Heart left ventricle (tissue), 16 donors: Measurements from ENCODE around the gene ADAMTSL1. TPM values are rescaled to one million over a fixed set of nuclear protein-coding genes. Genes with fewer than 3 reads are reported as not detected.
"Not testable (repeated sequence)": the region's sequence is repeated elsewhere in the genome, so short reads cannot be mapped to it uniquely, and the experiment has no call there.

Experiments
- ATAC-seq, 4 donors: fragments of 200-7000 bp; cut with Tn5 transposase; one replicate each; pipeline ENCODE4 v1.9.1; 2020 to 2022; ENCODE audit warnings: moderate library complexity in 4 of 4, mild to moderate bottlenecking in 3 of 4, moderate number of reproducible peaks in 1 of 4
- DNase-seq, 5 donors: peaks; one replicate each; pipeline ENCODE4 v3.0.0-alpha.2; 2020
- H3K27ac ChIP-seq, 12 donors: fragments of 200-600 bp; sonication (generic) in 4 of 12; one replicate each; pipeline versions ENCODE4 v1.5.0 to v1.8.0; 2016 to 2022; ENCODE audit warnings: mild to moderate bottlenecking in 2 of 12
- H3K27me3 ChIP-seq, 9 donors: fragments of 200-600 bp; sonication (generic) in 2 of 9; one replicate each; pipeline versions ENCODE4 v1.5.1 to v1.8.0; 2016 to 2022; ENCODE audit warnings: mild to moderate bottlenecking in 3 of 9
- H3K36me3 ChIP-seq, 9 donors: fragments of 200-600 bp; sonication (generic) in 2 of 9; one replicate each; pipeline versions ENCODE4 v1.5.0 to v1.8.0; 2018 to 2022; ENCODE audit warnings: mild to moderate bottlenecking in 2 of 9
- H3K4me1 ChIP-seq, 12 donors: fragments of 200-600 bp; sonication (generic) in 4 of 12; one replicate each; pipeline versions ENCODE4 v1.5.0 to v1.8.0; 2016 to 2022; ENCODE audit warnings: mild to moderate bottlenecking in 3 of 12
- H3K4me3 ChIP-seq, 12 donors: fragments of 200-600 bp; sonication (generic) in 4 of 12; one replicate each; pipeline versions ENCODE4 v1.5.0 to v1.8.0; 2017 to 2022; ENCODE audit warnings: mild to moderate bottlenecking in 9 of 12, moderate library complexity in 4 of 12
- H3K9me3 ChIP-seq, 12 donors: fragments of 200-600 bp; sonication (generic) in 4 of 12; one replicate each; pipeline versions ENCODE4 v1.5.0 to v1.8.0; 2016 to 2022; ENCODE audit warnings: mild to moderate bottlenecking in 1 of 12
- POLR2A ChIP-seq, 2 donors: fragments of 450-650 bp; IDR thresholded peaks; one replicate each; pipeline ENCODE4 v1.6.1; 2017; ENCODE audit warnings: antibody characterized with exemption in 2 of 2, mild to moderate bottlenecking in 2 of 2, moderate library complexity in 2 of 2
- WGBS, 4 donors: extraction: QIAGEN DNeasy Blood & Tissue Kit in 2 of 4; methylation state at CpG; one replicate each; pipeline versions ENCODE4 v1.1.5 to v1.1.7; 2013 to 2018; 5-methylcytosine and 5-hydroxymethylcytosine counted together
- intact Hi-C, 10 donors: fragments of 100-400 bp; cut with DNase I; formaldehyde crosslinking; loops; one replicate each; pipeline versions ENCODE4 v1.11.1 to v1.14.2; 2022
- polyA plus RNA-seq, 2 donors: library from polyadenylated mRNA; stranded (reverse); fragments of 200-250 nt; gene quantifications; one replicate each; pipeline ENCODE4 v1.2.3, GENCODE V29; 2013
- total RNA-seq, 9 donors: library from RNA; depleted of rRNA in 2 of 9; stranded (reverse); fragments of >200 nt in 2 of 9; fragmentation: NEBNext Ultra II Directional in 3 of 9; extraction: Animal tissue kit (Norgen Biotek cat#: 25700) in 3 of 9; gene quantifications; one replicate each; pipeline versions ENCODE4 v1.1.0 to v1.2.4, GENCODE V29; 2016 to 2023
- TF ChIP-seq, protein P1 (sequence below), 12 donors: fragments of 200-600 bp; sonication (generic) in 4 of 12; IDR thresholded peaks; one replicate each; pipeline versions ENCODE4 v1.5.0 to v1.8.0; 2018 to 2022; ENCODE audit warnings: antibody characterized with exemption in 12 of 12, mild to moderate bottlenecking in 5 of 12
- donor health status: ischemic (EF 13 %, LVEDD 7.1; RV severe dilation, severe dysfunction).
- donor health status: healthy with polysubstance abuse.
- donor health status: DM: no; HTN: yes; CAD: no.
- donor health status: DM: no; HTN: no; CAD: no.
- donor health status: ischemic (EF 25% LVEDD 6.9; RV normal size, moderate dysfunction).
- donor health status: ischemic (EF 25% LVEDD 5.7; RV mildly dilated, moderate dysfunction).
- donor health status: healthy.
- donor health status: DM: yes; HTN: yes; CAD: no.
- donor health status: ischemic (EF 35%, LVEDD 5.7; RV mildly dilated, moderate dysfunction).
- donor health status: nonischemic (EF 11% LVEDD 7.7; RV severe dilation, severe dysfunction).
- donor health status: DM: yes; HTN: yes; CAD: no.
- donor health status: PGD.
- donor health status: ischemic (EF 29% LVEDD 5.4; RV normal size, mild dysfunction).
- donor health status: nonischemic (EF 23%, LVEDD 6.1; RV moderate dilation, normal function).

Gene ADAMTSL1
- total and polyA plus RNA-seq, 11 donors: 0.46 to 4.7 (median 1.1) TPM

DNA sequence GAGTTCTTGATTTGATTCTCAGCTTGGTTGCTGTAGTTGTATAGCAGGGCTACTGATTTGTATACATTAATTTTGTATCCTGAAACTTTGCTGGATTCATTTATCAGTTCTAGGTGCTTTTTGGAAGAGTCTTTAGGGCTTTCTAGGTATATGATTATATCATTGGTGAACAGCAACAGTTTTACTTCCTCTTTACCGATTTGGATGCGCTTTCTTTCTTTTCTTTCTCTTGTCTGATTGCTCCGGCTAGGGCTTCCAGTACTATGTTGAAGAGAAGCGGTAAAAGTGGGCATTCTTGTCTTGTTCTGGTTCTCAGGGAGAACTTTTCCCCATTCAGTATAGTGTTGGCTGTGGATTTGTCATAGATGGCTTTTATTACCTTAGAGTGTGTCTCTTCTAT, 400.1 kb downstream of the ADAMTSL1 start:
- H3K9me3 ChIP-seq: peaks cover 0 to 26% (median 9%) of the 10 kb centered on the region in 12 donors
- no peak for ATAC-seq
- DNase-seq: no peak
- TF ChIP-seq POLR2A (IDR thresholded peaks at IDR 0.05): no peak
- TF ChIP-seq, protein P1, sequence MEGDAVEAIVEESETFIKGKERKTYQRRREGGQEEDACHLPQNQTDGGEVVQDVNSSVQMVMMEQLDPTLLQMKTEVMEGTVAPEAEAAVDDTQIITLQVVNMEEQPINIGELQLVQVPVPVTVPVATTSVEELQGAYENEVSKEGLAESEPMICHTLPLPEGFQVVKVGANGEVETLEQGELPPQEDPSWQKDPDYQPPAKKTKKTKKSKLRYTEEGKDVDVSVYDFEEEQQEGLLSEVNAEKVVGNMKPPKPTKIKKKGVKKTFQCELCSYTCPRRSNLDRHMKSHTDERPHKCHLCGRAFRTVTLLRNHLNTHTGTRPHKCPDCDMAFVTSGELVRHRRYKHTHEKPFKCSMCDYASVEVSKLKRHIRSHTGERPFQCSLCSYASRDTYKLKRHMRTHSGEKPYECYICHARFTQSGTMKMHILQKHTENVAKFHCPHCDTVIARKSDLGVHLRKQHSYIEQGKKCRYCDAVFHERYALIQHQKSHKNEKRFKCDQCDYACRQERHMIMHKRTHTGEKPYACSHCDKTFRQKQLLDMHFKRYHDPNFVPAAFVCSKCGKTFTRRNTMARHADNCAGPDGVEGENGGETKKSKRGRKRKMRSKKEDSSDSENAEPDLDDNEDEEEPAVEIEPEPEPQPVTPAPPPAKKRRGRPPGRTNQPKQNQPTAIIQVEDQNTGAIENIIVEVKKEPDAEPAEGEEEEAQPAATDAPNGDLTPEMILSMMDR (IDR thresholded peaks at IDR 0.05): no peak
- WGBS, 4 donors: 94 to 97% (median 97%) methylated on average over 4 of the region's 4 CpGs
- H3K27ac ChIP-seq: no peak overlapping the region
- intact Hi-C loops: no loop called here
- H3K4me1 ChIP-seq: no peaks in the 10 kb centered on the region
- no peak overlapping the region for H3K4me3 ChIP-seq
- H3K27me3 ChIP-seq: no peaks in the 10 kb centered on the region
- no peaks in the 10 kb centered on the region for H3K36me3 ChIP-seq

DNA sequence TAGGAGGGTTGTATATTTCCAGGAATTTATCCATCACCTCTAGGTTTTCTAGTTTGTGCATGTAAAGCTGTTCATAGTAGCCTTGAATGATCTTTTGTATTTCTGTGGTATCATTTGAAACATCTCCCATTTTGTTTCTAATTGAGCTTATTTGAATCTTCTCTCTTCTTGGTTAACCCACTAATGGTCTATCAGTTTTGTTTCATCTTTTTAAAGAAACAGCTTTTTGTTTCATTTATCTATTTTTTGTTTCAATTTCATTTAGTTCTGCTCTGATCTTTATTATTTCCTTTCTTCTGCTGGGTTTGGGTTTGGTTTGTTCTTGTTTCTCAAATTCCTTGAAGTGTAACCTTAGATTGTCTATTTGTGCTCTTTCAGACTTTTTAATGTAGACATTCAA, 401.0 kb downstream of the ADAMTSL1 start:
- H3K4me1 ChIP-seq, H3K4me3 ChIP-seq, H3K27me3 ChIP-seq, H3K36me3 ChIP-seq, intact Hi-C loops, ATAC-seq, H3K27ac ChIP-seq, DNase-seq: not testable (repeated sequence)
- peaks cover 0 to 17% (median 2%) of the 10 kb centered on the region in 12 donors for H3K9me3 ChIP-seq

DNA sequence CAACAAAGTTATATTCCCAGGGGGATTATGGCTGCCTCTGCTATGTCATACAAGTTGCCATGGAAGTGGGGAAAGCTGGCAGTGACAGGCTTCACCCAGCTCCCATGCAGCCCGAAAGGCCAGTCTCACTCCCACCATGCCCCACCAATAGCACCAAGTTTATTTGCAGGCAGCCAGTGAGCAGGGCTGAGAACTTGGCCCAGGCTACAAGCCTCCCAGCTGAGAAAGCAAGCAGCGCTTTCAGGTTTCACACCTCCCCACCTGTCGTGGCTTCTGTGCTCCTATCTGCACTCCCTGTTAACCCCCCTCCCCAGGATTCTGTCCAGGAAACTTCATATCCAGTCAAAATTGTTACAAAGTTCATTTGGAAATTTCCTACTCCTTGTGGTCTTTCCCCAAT, 404.0 kb downstream of the ADAMTSL1 start:
- intact Hi-C loops: no loop called here
- 92 to 96% (median 94%) methylated on average over 3 of the region's 3 CpGs for WGBS, 4 donors

DNA sequence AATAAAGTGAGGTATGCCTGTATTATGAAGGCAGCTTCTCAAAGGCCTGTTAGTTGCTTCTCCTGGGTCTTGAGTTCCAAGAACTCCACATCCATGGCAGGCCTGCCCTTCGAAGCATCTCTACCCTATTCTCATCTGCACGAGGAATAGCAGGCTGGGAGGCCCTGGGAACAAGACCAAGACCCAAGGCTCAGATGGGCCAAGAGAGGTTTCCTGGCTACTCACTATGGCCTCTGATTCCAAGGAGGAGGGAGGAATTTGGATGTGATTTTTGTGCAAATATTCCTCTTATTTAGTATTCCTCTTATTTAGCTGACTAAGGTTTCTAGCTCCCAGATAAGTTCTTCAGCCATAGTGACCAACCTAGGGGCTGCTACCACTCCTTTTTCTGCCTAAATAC, 407.8 kb downstream of the ADAMTSL1 start:
- Histone ChIP-seq H3K27ac (no peak overlapping the region), H3K4me3 (no peak overlapping the region), H3K9me3 (peaks cover 0 to 11% (median 0%) of the 10 kb centered on the region in 12 donors), H3K27me3 (no peaks in the 10 kb centered on the region), H3K4me1 (no peaks in the 10 kb centered on the region), H3K36me3 (no peaks in the 10 kb centered on the region)
- ATAC-seq: no peak
- no peak for DNase-seq
- TF ChIP-seq, protein P1 (IDR thresholded peaks at IDR 0.05): no peak
- intact Hi-C loops: loop anchor here in 1 of 10 donors (10.0 kb wide), 1 partner anchor 63 kb away; no protein-coding TSS in a partner anchor
- 73 to 96% (median 89%) methylated on average over 2 of the region's 2 CpGs for WGBS, 4 donors

More for the DNA sequence above, 404.0 kb downstream of the ADAMTSL1 start:
- no peaks in the 10 kb centered on the region for H3K27me3 ChIP-seq
- TF ChIP-seq, protein P1 (IDR thresholded peaks at IDR 0.05): no peak
- TF ChIP-seq POLR2A (IDR thresholded peaks at IDR 0.05): no peak
- H3K4me1 ChIP-seq: no peaks in the 10 kb centered on the region
- no peak overlapping the region for H3K4me3 ChIP-seq
- no peaks in the 10 kb centered on the region for H3K36me3 ChIP-seq
- H3K27ac ChIP-seq: no peak overlapping the region
- H3K9me3 ChIP-seq: peaks cover 0 to 7% (median 0%) of the 10 kb centered on the region in 12 donors
- no peak for DNase-seq
- ATAC-seq: no peak

DNA sequence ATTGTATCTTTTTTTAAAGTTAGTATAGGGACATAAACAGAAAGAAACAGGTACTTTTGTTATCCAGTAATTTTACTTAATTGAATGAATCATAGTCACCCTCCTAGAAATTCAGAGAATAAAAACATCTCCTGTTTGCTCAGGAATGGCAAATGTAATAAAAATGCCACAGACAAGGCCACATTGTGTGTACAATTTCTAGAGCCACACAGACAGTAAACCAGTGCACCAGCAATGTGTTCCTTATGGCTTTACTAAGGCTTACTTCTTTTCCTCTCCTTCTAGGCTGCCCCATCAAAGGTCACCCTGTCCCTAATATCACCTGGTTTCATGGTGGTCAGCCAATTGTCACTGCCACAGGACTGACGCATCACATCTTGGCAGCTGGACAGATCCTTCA, 413.6 kb downstream of the ADAMTSL1 start:
- no peak for DNase-seq
- Histone ChIP-seq H3K27me3 (no peaks in the 10 kb centered on the region), H3K36me3 (no peaks in the 10 kb centered on the region), H3K9me3 (peaks cover 0 to 11% (median 0%) of the 10 kb centered on the region in 12 donors), H3K4me1 (peaks cover 0 to 10% (median 1%) of the 10 kb centered on the region in 12 donors), H3K27ac (no peak overlapping the region), H3K4me3 (no peak overlapping the region)
- TF ChIP-seq, protein P1 (IDR thresholded peaks at IDR 0.05): no peak
- no peak for TF ChIP-seq POLR2A (IDR thresholded peaks at IDR 0.05)
- no peak for ATAC-seq
- 83 to 93% (median 92%) methylated on average over 1 of the region's 1 CpG for WGBS, 4 donors
- intact Hi-C loops: loop anchor here in 1 of 10 donors (10.0 kb wide), 1 partner anchor 57 kb away; no protein-coding TSS in a partner anchor
